Caco-2 (cell line): ENCODE results near the gene YY1AP1. TPM values are rescaled to one million over a fixed set of nuclear protein-coding genes. Genes with fewer than 3 reads are reported as not detected.

Source experiments
- Bru-seq: library from RNA; stranded (reverse); fragments of 400-500 nt; gene quantifications from one replicate; lab custom pipeline; 2021; lab: Mats Ljungman, UMichigan
- BruChase-seq, 2 experiments: library from RNA; stranded (reverse); fragments of 400-500 nt; gene quantifications; one replicate each; lab custom pipeline; 2021; lab: Mats Ljungman, UMichigan
- BruUV-seq: library from RNA; stranded (reverse); fragments of 400-500 nt; replicated peaks from 2 replicates; lab custom pipeline; 2021; lab: Mats Ljungman, UMichigan
- CTCF ChIA-PET: fragments of 300-600 bp; sonication (Branson Sonifier 250); formaldehyde crosslinking; loops from one replicate; lab custom pipeline; 2022; ENCODE audit warnings: antibody characterized with exemption; lab: Charles Lee
- POLR2A ChIA-PET: fragments of 300-600 bp; sonication (Branson Sonifier 250); formaldehyde crosslinking; loops from one replicate; lab custom pipeline; 2022; ENCODE audit warnings: antibody characterized with exemption; lab: Charles Lee
- DNase-seq, 2 experiments: peaks; one replicate each; pipeline versions ENCODE4 v3.0.0 to v3.0.0-alpha.2; 2020 to 2022
- H3K27me3 ChIP-seq: replicated peaks from 2 replicates; pipeline ENCODE4 v1.6.0; 2011; ENCODE audit warnings: low read length; ENCODE audit not compliant: control insufficient read depth, insufficient read depth
- H3K36me3 ChIP-seq: 2 replicates; pipeline ENCODE4 v1.5.1; 2011; ENCODE audit warnings: low read length; ENCODE audit not compliant: control insufficient read depth, insufficient read depth
- H3K4me1 ChIP-seq: fragments of 250-450 bp; sonication (Bioruptor Pico); 2 replicates; pipeline ENCODE4 v1.5.1; 2020; ENCODE audit warnings: mild to moderate bottlenecking
- H3K4me3 ChIP-seq: 2 replicates; pipeline ENCODE4 v1.5.1; 2011; ENCODE audit warnings: low read depth, mild to moderate bottlenecking, control low read depth, low read length
- H3K9me3 ChIP-seq: fragments of 250-450 bp; sonication (Bioruptor Pico); 2 replicates; pipeline ENCODE4 v1.5.1; 2020; ENCODE audit warnings: mild to moderate bottlenecking, moderate library complexity
- H3K27ac Mint-ChIP-seq: one replicate; pipeline ENCODE4 v1.8.0; 2022; ENCODE audit warnings: mixed read lengths; ENCODE audit not compliant: unreplicated experiment
- H3K27me3 Mint-ChIP-seq: one replicate; pipeline ENCODE4 v1.8.0; 2022; ENCODE audit warnings: mixed read lengths; ENCODE audit not compliant: insufficient read depth, unreplicated experiment
- H3K36me3 Mint-ChIP-seq: one replicate; pipeline ENCODE4 v1.8.0; 2022; ENCODE audit warnings: mild to moderate bottlenecking, mixed read lengths; ENCODE audit not compliant: insufficient read depth, unreplicated experiment
- H3K4me1 Mint-ChIP-seq: one replicate; pipeline ENCODE4 v1.8.0; 2022; ENCODE audit warnings: low read depth, mixed read lengths; ENCODE audit not compliant: unreplicated experiment
- H3K4me3 Mint-ChIP-seq: one replicate; pipeline ENCODE4 v1.8.0; 2022; ENCODE audit warnings: mild to moderate bottlenecking, moderate library complexity, mixed read lengths; ENCODE audit not compliant: unreplicated experiment
- H3K9me3 Mint-ChIP-seq: one replicate; pipeline ENCODE4 v1.8.0; 2022; ENCODE audit warnings: mixed read lengths; ENCODE audit not compliant: unreplicated experiment
- intact Hi-C: fragments of 100-400 bp; cut with micrococcal nuclease; formaldehyde crosslinking; loops from one replicate; pipeline ENCODE4 v1.10.0; 2022; ENCODE audit not compliant: unreplicated experiment
- long read RNA-seq: library from polyadenylated mRNA; stranded (forward); transcript quantifications from one replicate; pipeline ENCODE4 v2.0.0, GENCODE V29; 2022
- total RNA-seq: library from RNA; stranded (reverse); gene quantifications from 2 replicates; pipeline ENCODE4 v1.2.3, GENCODE V29; 2022
- TF ChIP-seq, protein P1 (sequence below), 2 experiments: fragments of 200-600 bp in 1 of 2; IDR thresholded peaks; 1 replicate in 1 of 2; 2 replicates in 1 of 2; pipeline versions ENCODE4 v1.5.1 to v1.8.0; 2011 to 2022; ENCODE audit warnings: antibody characterized with exemption in 1 of 2, control low read depth in 1 of 2, inconsistent platforms in 1 of 2, low read depth in 1 of 2, low read length in 1 of 2, mild to moderate bottlenecking in 1 of 2, moderate library complexity in 1 of 2; ENCODE audit not compliant: insufficient read depth in 1 of 2, severe bottlenecking in 1 of 2, unreplicated experiment in 1 of 2

Gene YY1AP1, protein sequence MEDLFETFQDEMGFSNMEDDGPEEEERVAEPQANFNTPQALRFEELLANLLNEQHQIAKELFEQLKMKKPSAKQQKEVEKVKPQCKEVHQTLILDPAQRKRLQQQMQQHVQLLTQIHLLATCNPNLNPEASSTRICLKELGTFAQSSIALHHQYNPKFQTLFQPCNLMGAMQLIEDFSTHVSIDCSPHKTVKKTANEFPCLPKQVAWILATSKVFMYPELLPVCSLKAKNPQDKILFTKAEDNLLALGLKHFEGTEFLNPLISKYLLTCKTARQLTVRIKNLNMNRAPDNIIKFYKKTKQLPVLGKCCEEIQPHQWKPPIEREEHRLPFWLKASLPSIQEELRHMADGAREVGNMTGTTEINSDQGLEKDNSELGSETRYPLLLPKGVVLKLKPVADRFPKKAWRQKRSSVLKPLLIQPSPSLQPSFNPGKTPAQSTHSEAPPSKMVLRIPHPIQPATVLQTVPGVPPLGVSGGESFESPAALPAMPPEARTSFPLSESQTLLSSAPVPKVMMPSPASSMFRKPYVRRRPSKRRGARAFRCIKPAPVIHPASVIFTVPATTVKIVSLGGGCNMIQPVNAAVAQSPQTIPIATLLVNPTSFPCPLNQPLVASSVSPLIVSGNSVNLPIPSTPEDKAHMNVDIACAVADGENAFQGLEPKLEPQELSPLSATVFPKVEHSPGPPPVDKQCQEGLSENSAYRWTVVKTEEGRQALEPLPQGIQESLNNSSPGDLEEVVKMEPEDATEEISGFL
- 61.1 and 63.0 TPM in 2 replicates for total RNA-seq
- Bru-seq, nascent RNA, result percentile 88 among the genes with signal in this experiment
- BruChase-seq, experiment 1, labeled RNA remaining after a 2-hour chase, result percentile 91 among the genes with signal in this experiment
- percentile 86 among the genes with signal in this experiment for BruChase-seq, experiment 2, labeled RNA remaining after a 6-hour chase
- long read RNA-seq, transcript YY1AP1-210 (10 exons, 3,073 nt), result minor isoform, 5 of 69 reads
- long read RNA-seq, transcript YY1AP1-205 (11 exons, 2,663 nt), result major isoform, 15 of 69 reads
- long read RNA-seq, transcript YY1AP1-212 (11 exons, 2,654 nt), result minor isoform, 8 of 69 reads
- long read RNA-seq, partial matches to known transcripts, result 9 of 69 reads
- long read RNA-seq, other reads (novel, unspliced or antisense), result 21 of 69 reads

DNA sequence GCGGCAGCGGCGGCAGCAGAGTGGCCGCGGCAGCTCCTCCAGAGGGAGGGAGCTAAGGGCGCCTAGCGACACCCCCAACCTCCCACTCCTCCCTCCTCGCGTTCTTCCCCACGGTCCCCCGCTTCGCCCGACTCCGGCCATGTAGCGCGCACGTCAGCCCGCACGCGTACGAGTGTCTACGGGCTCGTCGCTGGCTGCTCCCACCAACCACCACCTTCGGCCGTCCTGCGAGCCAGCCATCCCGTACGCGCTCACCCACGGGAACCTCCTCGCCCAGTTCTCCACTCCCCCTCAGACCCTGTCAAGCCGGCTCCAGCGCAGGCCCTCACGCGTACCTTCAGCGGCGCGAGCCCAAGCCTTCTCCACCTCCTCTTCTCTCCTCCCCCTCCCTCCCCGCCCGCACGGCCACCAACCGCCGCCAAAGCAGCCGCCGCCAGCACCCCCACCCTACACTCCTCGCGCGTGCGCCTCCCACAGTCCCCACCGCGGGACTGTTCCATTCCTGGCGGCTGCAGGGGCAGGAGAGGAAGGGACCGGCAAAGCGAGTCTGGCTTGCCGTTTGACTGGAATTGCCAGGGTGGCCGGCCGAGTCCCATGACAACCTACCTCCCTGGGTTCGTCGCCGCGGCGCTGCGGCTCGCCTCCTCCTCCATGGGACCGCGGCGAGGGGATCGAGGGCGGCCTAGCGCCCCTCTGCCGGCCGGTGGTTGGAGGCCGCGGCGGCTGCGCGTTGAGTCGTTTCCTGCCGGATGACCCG lies at the start of gene YY1AP1:
TSS of gene YY1AP1 (minus strand) at position 451 of the 757 bp plus-strand sequence. CDS start 8,338 bp downstream, outside the sequence.
- Mint-ChIP-seq H3K27ac (peak within 1 kb of the TSS; percentile 97), H3K4me3 (peak within 1 kb of the TSS; percentile 98), H3K36me3 (peaks cover 66% of the 10 kb centered on the region), H3K9me3 (no peaks in the 10 kb centered on the region), H3K4me1 (peaks cover 6% of the 10 kb centered on the region), H3K27me3 (no peaks in the 10 kb centered on the region)
- Histone ChIP-seq H3K9me3 (peaks cover 20% of the 10 kb centered on the region), H3K36me3 (peaks cover 2% of the 10 kb centered on the region; the same call in 1 of the 2 replicates), H3K27me3 (no peaks in the 10 kb centered on the region), H3K4me1 (peaks cover 11% of the 10 kb centered on the region), H3K4me3 (peak within 1 kb of the TSS; percentile 92)
- CTCF ChIA-PET, result interaction anchor here (0.6 to 1.0 kb wide), 2 partner anchors 41 to 365 kb away, joined by 4 to 7 read pairs; no protein-coding TSS in a partner anchor
- intact Hi-C loops, result loop anchor here (5.0 kb wide), 1 partner anchor 39 kb away; no protein-coding TSS in a partner anchor
- no TSS peak for BruUV-seq
- peak; percentile 90 to 93 for DNase-seq
- POLR2A ChIA-PET, result no interaction called here
- TF ChIP-seq, protein P1, sequence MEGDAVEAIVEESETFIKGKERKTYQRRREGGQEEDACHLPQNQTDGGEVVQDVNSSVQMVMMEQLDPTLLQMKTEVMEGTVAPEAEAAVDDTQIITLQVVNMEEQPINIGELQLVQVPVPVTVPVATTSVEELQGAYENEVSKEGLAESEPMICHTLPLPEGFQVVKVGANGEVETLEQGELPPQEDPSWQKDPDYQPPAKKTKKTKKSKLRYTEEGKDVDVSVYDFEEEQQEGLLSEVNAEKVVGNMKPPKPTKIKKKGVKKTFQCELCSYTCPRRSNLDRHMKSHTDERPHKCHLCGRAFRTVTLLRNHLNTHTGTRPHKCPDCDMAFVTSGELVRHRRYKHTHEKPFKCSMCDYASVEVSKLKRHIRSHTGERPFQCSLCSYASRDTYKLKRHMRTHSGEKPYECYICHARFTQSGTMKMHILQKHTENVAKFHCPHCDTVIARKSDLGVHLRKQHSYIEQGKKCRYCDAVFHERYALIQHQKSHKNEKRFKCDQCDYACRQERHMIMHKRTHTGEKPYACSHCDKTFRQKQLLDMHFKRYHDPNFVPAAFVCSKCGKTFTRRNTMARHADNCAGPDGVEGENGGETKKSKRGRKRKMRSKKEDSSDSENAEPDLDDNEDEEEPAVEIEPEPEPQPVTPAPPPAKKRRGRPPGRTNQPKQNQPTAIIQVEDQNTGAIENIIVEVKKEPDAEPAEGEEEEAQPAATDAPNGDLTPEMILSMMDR (IDR thresholded peaks at IDR 0.05; ENCODE audit: insufficient read depth in 1 of 2, low read depth in 1 of 2, low read length in 1 of 2, severe bottlenecking in 1 of 2, unreplicated experiment in 1 of 2), result peak; percentile 10 to 13

DNA sequence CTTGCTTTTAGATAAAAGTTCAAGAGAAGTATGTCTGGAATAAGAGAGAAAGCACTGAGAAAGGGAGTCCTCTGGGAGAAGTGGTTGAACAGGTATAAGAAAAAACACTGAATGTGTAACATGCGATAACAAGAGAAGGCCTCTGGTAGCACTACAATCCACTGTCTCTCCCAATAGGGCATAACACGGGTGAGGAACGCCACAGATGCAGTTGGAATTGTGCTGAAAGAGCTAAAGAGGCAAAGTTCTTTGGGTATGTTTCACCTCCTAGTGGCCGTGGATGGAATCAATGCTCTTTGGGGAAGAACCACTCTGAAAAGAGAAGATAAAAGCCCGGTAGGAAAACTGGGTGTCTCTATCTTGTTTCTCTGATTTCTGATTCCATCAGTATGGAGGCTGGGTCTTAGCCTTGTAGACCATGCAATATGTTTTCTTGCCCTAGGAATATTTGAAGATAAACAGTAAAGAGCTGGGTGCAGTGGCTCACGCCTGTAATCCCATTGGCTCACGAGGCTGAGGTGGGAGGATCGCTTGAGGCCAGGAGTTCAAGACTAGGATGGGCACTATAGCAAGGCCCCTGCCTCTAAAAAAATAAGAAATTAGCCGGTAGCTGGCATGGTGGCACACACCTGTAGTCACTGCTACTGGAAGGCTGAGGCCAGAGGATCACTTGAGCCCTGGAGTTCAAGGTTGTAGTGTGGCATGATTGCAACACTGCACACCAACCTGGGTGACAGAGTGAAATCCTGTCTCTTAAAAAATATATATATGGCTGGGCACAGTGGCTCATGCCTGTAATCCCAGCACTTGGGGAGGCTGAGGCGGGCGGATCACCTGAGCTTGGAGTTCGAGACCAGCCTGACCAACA lies 40.7 kb upstream of the YY1AP1 start:
- Histone ChIP-seq H3K36me3 (no peaks in the 10 kb centered on the region; the same call in 1 of the 2 replicates), H3K4me3 (no peak overlapping the region), H3K27me3 (no peaks in the 10 kb centered on the region), H3K9me3 (no peaks in the 10 kb centered on the region), H3K4me1 (0 out of 2 replicates have a peak, but pooled peaks cover 4% of the 10 kb centered on the region)
- intact Hi-C loops, result loop anchor here (5.0 kb wide), 1 partner anchor 42 kb away; the partner anchor contains the start of genes DAP3 and YY1AP1
- TF ChIP-seq, protein P1 (IDR thresholded peaks at IDR 0.05; ENCODE audit: insufficient read depth in 1 of 2, low read depth in 1 of 2, low read length in 1 of 2, severe bottlenecking in 1 of 2, unreplicated experiment in 1 of 2), result peak; percentile 64 to 67
- H3K36me3 Mint-ChIP-seq, result peaks cover 75% of the 10 kb centered on the region
- POLR2A ChIA-PET, result interaction anchor here (0.6 kb wide), 1 partner anchor 340 kb away, joined by 7 read pairs; no protein-coding TSS in a partner anchor
- H3K27me3 Mint-ChIP-seq, result no peaks in the 10 kb centered on the region
- CTCF ChIA-PET, result interaction anchor here (0.6 to 1.2 kb wide), 6 partner anchors 9 to 77 kb away, joined by 3 to 7 read pairs (median 4); partner anchors contain the start of gene YY1AP1
- H3K4me1 Mint-ChIP-seq, result no peaks in the 10 kb centered on the region
- BruUV-seq, result no TSS peak
- no peak overlapping the region for H3K27ac Mint-ChIP-seq
- H3K9me3 Mint-ChIP-seq, result no peaks in the 10 kb centered on the region
- no peak overlapping the region for H3K4me3 Mint-ChIP-seq
- DNase-seq, result peak; percentile 76 to 80
